ENCODE results near the gene DKKL1. TPM values are rescaled to one million over a fixed set of nuclear protein-coding genes. Genes with fewer than 3 reads are reported as not detected.

The DKKL1 gene
- polyA plus RNA-seq, 1 of the 3 experiments (the other 2 are of a cell fraction): 0.36 TPM

DNA sequence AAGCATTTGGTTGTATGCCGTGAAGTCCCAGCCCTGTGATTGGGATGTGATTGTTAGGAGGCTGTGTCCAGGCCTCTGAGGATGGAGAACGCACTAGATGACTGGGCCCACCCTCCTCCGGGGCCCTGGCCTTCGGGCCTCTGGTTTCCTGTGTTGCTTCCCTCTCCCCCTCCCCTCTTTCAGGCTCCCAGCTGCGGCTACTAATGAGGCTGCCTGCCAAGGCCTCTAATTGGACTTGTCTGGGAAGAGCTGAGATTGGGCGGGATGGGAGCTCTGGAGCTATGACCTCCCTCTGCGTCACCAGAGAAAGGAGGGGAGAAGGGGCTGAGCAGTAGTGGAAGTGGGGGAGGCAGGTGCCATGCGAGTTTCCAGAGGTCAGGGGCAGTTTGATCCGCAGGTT, 49.7 kb downstream of the DKKL1 start:
- no peak overlapping the region for H3K4me3 ChIP-seq (ENCODE audit: low read depth in 2 of 2, low read length in 1 of 2)
- no peaks in the 10 kb centered on the region for H3K9me3 ChIP-seq
- CTCF ChIA-PET: interaction anchor here (0.7 to 17.5 kb wide), 4 partner anchors 16 to 30 kb away, joined by 3 to 108 read pairs (median 4); no protein-coding TSS in a partner anchor
- TF ChIP-seq FOXJ3 (CRISPR knock-in tag; IDR thresholded peaks at IDR 0.05): no peak
- no peak for TF ChIP-seq RXRA (IDR thresholded peaks at IDR 0.05; ENCODE audit: borderline replicate concordance, low read depth)
- no peak for TF ChIP-seq NFIC (IDR thresholded peaks at IDR 0.05; ENCODE audit: borderline replicate concordance)
- TF ChIP-seq FOSL2 (IDR thresholded peaks at IDR 0.05; ENCODE audit: borderline replicate concordance, low read depth): no peak
- no peak for TF ChIP-seq RFX5 (IDR thresholded peaks at IDR 0.05; ENCODE audit: low read length)
- TF ChIP-seq, protein P1, sequence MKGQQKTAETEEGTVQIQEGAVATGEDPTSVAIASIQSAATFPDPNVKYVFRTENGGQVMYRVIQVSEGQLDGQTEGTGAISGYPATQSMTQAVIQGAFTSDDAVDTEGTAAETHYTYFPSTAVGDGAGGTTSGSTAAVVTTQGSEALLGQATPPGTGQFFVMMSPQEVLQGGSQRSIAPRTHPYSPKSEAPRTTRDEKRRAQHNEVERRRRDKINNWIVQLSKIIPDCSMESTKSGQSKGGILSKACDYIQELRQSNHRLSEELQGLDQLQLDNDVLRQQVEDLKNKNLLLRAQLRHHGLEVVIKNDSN (IDR thresholded peaks at IDR 0.05; ENCODE audit: borderline replicate concordance, low read depth): no peak
- no peak for TF ChIP-seq MEF2A (IDR thresholded peaks at IDR 0.05; ENCODE audit: borderline replicate concordance, low read depth)
- no peak for TF ChIP-seq NRF1 (IDR thresholded peaks at IDR 0.05; ENCODE audit: low read depth, low read length)
- peaks cover 21% of the 10 kb centered on the region for H3K27me3 ChIP-seq (ENCODE audit: insufficient read depth)
- no peaks in the 10 kb centered on the region for H3F3A ChIP-seq (replicated peaks; ENCODE audit: insufficient read depth)
- DNase-seq: peak; percentile 74
- H3K9me2 ChIP-seq: no peaks in the 10 kb centered on the region
- no peak overlapping the region for H2AFZ ChIP-seq (ENCODE audit: low read depth)
- H3K4me2 ChIP-seq: no peak overlapping the region
- H3K79me2 ChIP-seq (ENCODE audit: insufficient read depth): no peaks in the 10 kb centered on the region
- no peak overlapping the region for H3K9ac ChIP-seq
- POLR2A ChIA-PET: no interaction called here
- 59% methylated on average over 8 of the region's 9 CpGs for WGBS (ENCODE audit: low lambda C conversion rate)
- peaks cover 0 to 12% of the 10 kb centered on the region in 2 experiments; a peak in 1 of 4 replicates for H3K4me1 ChIP-seq (ENCODE audit: control insufficient read depth in 1 of 2, insufficient read depth in 2 of 2, low read depth in 1 of 2, low read length in 1 of 2)
- H4K20me1 ChIP-seq (ENCODE audit: insufficient read depth): no peaks in the 10 kb centered on the region
- no peaks in the 10 kb centered on the region for H3K36me3 ChIP-seq (replicated peaks in 1 of 2; ENCODE audit: control insufficient read depth in 1 of 2, insufficient read depth in 2 of 2, low read length in 1 of 2)
- H3K27ac ChIP-seq (ENCODE audit: low read depth in 2 of 2, low read length in 1 of 2): no peak overlapping the region; a peak in 1 of 4 replicates

DNA sequence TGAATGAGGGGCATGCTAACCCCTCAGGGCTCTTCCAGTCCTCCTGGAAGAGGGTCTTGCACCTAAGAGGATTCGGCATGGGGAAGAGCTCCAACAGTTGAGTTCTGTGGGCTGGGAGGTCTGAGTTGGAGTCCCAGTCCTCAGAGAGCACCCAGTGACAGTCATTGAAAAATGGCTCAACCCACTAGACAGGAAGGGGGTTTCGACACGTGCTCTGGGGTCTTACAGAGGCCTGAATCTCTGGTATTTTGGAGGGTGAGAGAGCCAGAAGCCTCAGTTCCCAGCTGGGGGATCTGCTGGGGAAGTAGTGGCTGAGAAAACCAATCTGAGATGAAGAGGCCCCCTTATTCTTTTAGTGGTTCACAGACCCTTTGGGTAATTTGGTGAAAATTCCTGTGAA, 50.6 kb downstream of the DKKL1 start:
- POLR2A ChIA-PET: no interaction called here

More for the DNA sequence above, 50.6 kb downstream of the DKKL1 start:
- no peak overlapping the region for H3K27ac ChIP-seq (ENCODE audit: low read depth in 2 of 2, low read length in 1 of 2)
- H3K9me2 ChIP-seq: no peaks in the 10 kb centered on the region
- no peak for DNase-seq
- H4K20me1 ChIP-seq (ENCODE audit: insufficient read depth): no peaks in the 10 kb centered on the region
- H3K4me1 ChIP-seq (ENCODE audit: control insufficient read depth in 1 of 2, insufficient read depth in 2 of 2, low read depth in 1 of 2, low read length in 1 of 2): peaks cover 0 to 12% of the 10 kb centered on the region in 2 experiments; a peak in 1 of 4 replicates
- H3K9me3 ChIP-seq: no peaks in the 10 kb centered on the region
- no peak for TF ChIP-seq GATA2 (CRISPR knock-in tag; IDR thresholded peaks at IDR 0.05)
- no peak for TF ChIP-seq SMC3 (IDR thresholded peaks at IDR 0.05; ENCODE audit: low read depth, low read length)
- TF ChIP-seq, protein P2, sequence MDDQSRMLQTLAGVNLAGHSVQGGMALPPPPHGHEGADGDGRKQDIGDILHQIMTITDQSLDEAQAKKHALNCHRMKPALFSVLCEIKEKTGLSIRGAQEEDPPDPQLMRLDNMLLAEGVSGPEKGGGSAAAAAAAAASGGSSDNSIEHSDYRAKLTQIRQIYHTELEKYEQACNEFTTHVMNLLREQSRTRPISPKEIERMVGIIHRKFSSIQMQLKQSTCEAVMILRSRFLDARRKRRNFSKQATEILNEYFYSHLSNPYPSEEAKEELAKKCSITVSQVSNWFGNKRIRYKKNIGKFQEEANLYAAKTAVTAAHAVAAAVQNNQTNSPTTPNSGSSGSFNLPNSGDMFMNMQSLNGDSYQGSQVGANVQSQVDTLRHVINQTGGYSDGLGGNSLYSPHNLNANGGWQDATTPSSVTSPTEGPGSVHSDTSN (IDR thresholded peaks at IDR 0.05): no peak
- no peak for TF ChIP-seq GABPA (IDR thresholded peaks at IDR 0.05; ENCODE audit: low read depth)
- no peak for TF ChIP-seq RAD21 (IDR thresholded peaks at IDR 0.05; ENCODE audit: low read length)
- TF ChIP-seq, protein P3, sequence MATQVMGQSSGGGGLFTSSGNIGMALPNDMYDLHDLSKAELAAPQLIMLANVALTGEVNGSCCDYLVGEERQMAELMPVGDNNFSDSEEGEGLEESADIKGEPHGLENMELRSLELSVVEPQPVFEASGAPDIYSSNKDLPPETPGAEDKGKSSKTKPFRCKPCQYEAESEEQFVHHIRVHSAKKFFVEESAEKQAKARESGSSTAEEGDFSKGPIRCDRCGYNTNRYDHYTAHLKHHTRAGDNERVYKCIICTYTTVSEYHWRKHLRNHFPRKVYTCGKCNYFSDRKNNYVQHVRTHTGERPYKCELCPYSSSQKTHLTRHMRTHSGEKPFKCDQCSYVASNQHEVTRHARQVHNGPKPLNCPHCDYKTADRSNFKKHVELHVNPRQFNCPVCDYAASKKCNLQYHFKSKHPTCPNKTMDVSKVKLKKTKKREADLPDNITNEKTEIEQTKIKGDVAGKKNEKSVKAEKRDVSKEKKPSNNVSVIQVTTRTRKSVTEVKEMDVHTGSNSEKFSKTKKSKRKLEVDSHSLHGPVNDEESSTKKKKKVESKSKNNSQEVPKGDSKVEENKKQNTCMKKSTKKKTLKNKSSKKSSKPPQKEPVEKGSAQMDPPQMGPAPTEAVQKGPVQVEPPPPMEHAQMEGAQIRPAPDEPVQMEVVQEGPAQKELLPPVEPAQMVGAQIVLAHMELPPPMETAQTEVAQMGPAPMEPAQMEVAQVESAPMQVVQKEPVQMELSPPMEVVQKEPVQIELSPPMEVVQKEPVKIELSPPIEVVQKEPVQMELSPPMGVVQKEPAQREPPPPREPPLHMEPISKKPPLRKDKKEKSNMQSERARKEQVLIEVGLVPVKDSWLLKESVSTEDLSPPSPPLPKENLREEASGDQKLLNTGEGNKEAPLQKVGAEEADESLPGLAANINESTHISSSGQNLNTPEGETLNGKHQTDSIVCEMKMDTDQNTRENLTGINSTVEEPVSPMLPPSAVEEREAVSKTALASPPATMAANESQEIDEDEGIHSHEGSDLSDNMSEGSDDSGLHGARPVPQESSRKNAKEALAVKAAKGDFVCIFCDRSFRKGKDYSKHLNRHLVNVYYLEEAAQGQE (IDR thresholded peaks at IDR 0.05; ENCODE audit: low read depth, low read length): no peak
- H3K27me3 ChIP-seq (ENCODE audit: insufficient read depth): peaks cover 30% of the 10 kb centered on the region
- no peak overlapping the region for H3K4me3 ChIP-seq (ENCODE audit: low read depth in 2 of 2, low read length in 1 of 2)
- 67% methylated on average over 3 of the region's 3 CpGs for whole genome bisulfite sequencing (ENCODE audit: low lambda C conversion rate)
- H2AFZ ChIP-seq (ENCODE audit: low read depth): no peak overlapping the region
- no peaks in the 10 kb centered on the region for H3K79me2 ChIP-seq (ENCODE audit: insufficient read depth)
- H3K36me3 ChIP-seq (replicated peaks in 1 of 2; ENCODE audit: control insufficient read depth in 1 of 2, insufficient read depth in 2 of 2, low read length in 1 of 2): no peaks in the 10 kb centered on the region
- no peak overlapping the region for H3K9ac ChIP-seq
- CTCF ChIA-PET: interaction anchor here (17.5 kb wide), 1 partner anchor 22 kb away, joined by 108 read pairs; no protein-coding TSS in a partner anchor
- H3K4me2 ChIP-seq: no peak overlapping the region
- H3F3A ChIP-seq (replicated peaks; ENCODE audit: insufficient read depth): no peaks in the 10 kb centered on the region

Measured in SK-N-SH (cell line).